Lung (tissue), 16 donors: ENCODE measurements around the gene NAP1L1. TPM values are rescaled to one million over a fixed set of nuclear protein-coding genes. Genes with fewer than 3 reads are reported as not detected.

Experiments
- ATAC-seq: fragments of 200-7000 bp; cut with Tn5 transposase; one replicate; pipeline ENCODE4 v1.9.1; 2020; ENCODE audit warnings: moderate number of reproducible peaks; ENCODE audit not compliant: insufficient read depth, low FRiP score
- DNase-seq, 3 donors: peaks; one replicate each; pipeline ENCODE4 v3.0.0-alpha.2; 2013 to 2017
- H3K27ac ChIP-seq, 2 donors: one replicate each; pipeline ENCODE4 v1.5.1; 2013; ENCODE audit warnings: mild to moderate bottlenecking in 2 of 2, moderate library complexity in 2 of 2, control low read depth in 1 of 2, inconsistent platforms in 1 of 2, low read depth in 1 of 2, low read length in 1 of 2
- H3K27me3 ChIP-seq, 3 donors: one replicate each; pipeline ENCODE4 v1.5.1; 2013; ENCODE audit warnings: low read length in 2 of 3; ENCODE audit not compliant: control insufficient read depth in 3 of 3, insufficient read depth in 3 of 3
- H3K36me3 ChIP-seq, 4 donors: one replicate each; pipeline ENCODE4 v1.5.1; 2013; ENCODE audit warnings: low read length in 4 of 4, mild to moderate bottlenecking in 1 of 4, moderate library complexity in 1 of 4; ENCODE audit not compliant: control insufficient read depth in 4 of 4, insufficient read depth in 4 of 4
- H3K4me1 ChIP-seq, 5 donors: one replicate each; pipeline ENCODE4 v1.5.1; 2013; ENCODE audit warnings: low read length in 5 of 5, mild to moderate bottlenecking in 2 of 5, moderate library complexity in 1 of 5; ENCODE audit not compliant: control insufficient read depth in 5 of 5, insufficient read depth in 5 of 5
- H3K4me3 ChIP-seq: one replicate; pipeline ENCODE4 v1.5.1; 2013; ENCODE audit warnings: mild to moderate bottlenecking, control low read depth, moderate library complexity
- H3K9ac ChIP-seq, 2 donors: one replicate each; pipeline ENCODE4 v1.5.1; 2013; ENCODE audit warnings: low read length in 2 of 2, control low read depth in 1 of 2; ENCODE audit not compliant: insufficient read depth in 1 of 2
- H3K9me3 ChIP-seq, 4 donors: one replicate each; pipeline ENCODE4 v1.5.1; 2013; ENCODE audit warnings: low read length in 3 of 4, mild to moderate bottlenecking in 1 of 4, moderate library complexity in 1 of 4; ENCODE audit not compliant: control insufficient read depth in 4 of 4, insufficient read depth in 3 of 4
- WGBS, 2 donors: extraction: QIAGEN DNeasy Blood & Tissue Kit; methylation state at CpG; one replicate each; pipeline ENCODE4 v1.1.7; 2013; 5-methylcytosine and 5-hydroxymethylcytosine counted together
- long read RNA-seq, 5 donors: transcript quantifications; one replicate each; lab custom pipeline, GENCODE V29; 2026
- polyA plus RNA-seq, 2 donors: library from polyadenylated mRNA; stranded (reverse); fragments of 200-250 nt; gene quantifications; one replicate each; pipeline ENCODE4 v1.2.1, GENCODE V29; 2013
- total RNA-seq, 2 donors: library from RNA; depleted of rRNA in 1 of 2; stranded (reverse); fragments of >200 nt in 1 of 2; gene quantifications; one replicate each; pipeline ENCODE4 v1.2.1, GENCODE V29; 2014 to 2021
- TF ChIP-seq, protein P1 (sequence below): IDR thresholded peaks from 2 replicates; pipeline ENCODE4 v1.5.1; 2012; ENCODE audit warnings: mild to moderate bottlenecking; ENCODE audit errors: control extremely low read depth, extremely low read depth
- donor health status: control.
- donor health status: control.
- donor health status: Bipolar disorder and iron deficiency.
- donor health status: healthy.
- donor health status: DM: yes; HTN: yes; CAD: no.

NAP1L1 gene, protein sequence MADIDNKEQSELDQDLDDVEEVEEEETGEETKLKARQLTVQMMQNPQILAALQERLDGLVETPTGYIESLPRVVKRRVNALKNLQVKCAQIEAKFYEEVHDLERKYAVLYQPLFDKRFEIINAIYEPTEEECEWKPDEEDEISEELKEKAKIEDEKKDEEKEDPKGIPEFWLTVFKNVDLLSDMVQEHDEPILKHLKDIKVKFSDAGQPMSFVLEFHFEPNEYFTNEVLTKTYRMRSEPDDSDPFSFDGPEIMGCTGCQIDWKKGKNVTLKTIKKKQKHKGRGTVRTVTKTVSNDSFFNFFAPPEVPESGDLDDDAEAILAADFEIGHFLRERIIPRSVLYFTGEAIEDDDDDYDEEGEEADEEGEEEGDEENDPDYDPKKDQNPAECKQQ
- total RNA-seq (100 to 1,000 TPM; 317 to 515 TPM), polyA plus RNA-seq (100 to 1,000 TPM; 268 to 328 TPM)
- long read RNA-seq, donor 1, full-length matches to known transcripts: 99 of 219 reads
- long read RNA-seq, donor 1, partial matches to known transcripts: 92 of 219 reads
- long read RNA-seq, donor 1, other reads (novel, unspliced or antisense): 28 of 219 reads
- long read RNA-seq, donor 2, full-length matches to known transcripts: 39 of 174 reads
- long read RNA-seq, donor 2, partial matches to known transcripts: 124 of 174 reads
- long read RNA-seq, donor 2, other reads (novel, unspliced or antisense): 11 of 174 reads
- long read RNA-seq, donor 3, full-length matches to known transcripts: 41 of 101 reads
- long read RNA-seq, donor 3, partial matches to known transcripts: 53 of 101 reads
- long read RNA-seq, donor 3, other reads (novel, unspliced or antisense): 7 of 101 reads
- long read RNA-seq, donor 4, full-length matches to known transcripts: 28 of 221 reads
- long read RNA-seq, donor 4, partial matches to known transcripts: 186 of 221 reads
- long read RNA-seq, donor 4, other reads (novel, unspliced or antisense): 7 of 221 reads
- long read RNA-seq, donor 5, full-length matches to known transcripts: 89 of 282 reads
- long read RNA-seq, donor 5, partial matches to known transcripts: 185 of 282 reads
- long read RNA-seq, donor 5, other reads (novel, unspliced or antisense): 8 of 282 reads

DNA sequence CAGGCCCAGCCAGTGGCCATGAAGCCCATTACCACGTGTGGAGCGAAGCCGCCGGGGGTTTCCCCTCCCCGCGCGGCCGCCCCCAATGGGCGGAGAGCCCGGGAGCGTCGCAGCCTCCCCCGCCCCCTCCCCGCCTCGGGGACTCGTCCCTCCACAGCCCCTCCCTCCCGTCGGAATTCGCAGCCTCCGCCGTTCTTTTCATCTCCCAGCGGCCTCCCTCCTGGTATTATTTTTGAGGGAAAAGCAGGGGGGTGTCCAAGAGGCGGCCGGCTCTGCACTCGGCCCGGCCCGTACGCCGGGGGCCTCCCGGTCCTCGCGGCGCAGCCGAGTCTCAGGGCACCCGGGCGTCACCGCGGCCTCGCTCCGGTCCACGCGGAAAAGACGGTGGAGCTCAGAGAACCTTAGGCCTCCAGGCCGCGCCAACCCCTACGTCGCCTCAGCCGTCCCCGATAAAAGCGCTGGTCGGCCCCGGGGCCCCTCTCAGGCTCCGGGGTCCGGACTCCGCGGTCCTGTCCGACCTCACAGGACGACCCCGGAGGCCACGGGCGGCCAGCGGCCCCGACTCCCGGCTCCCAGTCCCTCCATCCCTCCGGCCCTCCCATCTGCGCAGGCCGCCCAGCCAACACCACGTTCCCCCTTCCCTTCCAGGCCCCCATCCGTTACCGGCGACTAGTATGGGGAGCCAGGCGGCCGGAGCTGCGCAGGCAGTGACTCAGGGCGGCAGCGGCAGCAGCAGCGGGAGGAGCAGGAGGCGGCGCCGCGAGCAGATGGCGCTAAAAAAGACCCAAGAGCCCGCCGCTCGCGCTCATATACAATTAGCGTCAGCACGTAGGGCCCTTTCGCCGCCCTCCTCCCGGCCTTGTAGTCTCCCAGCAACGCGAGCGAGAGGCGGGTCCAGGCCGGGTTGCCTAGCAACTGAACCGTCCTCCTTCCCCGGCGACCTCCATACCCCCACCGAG is at the start of gene NAP1L1:
Gene NAP1L1 (minus strand): TSS at position 782 of the 959 bp plus-strand sequence. CDS start 10,466 bp downstream, outside the sequence.
- DNase-seq: peak; percentile 98 to 99 (median 98)
- Histone ChIP-seq H3K9ac (peak within 1 kb of the TSS; percentile 82 to 90), H3K36me3 (peaks cover 0 to 9% (median 0%) of the 10 kb centered on the region in 4 donors), H3K27ac (peak within 1 kb of the TSS; percentile 98), H3K27me3 (no peaks in the 10 kb centered on the region), H3K4me1 (peaks cover 0 to 14% (median 4%) of the 10 kb centered on the region in 5 donors), H3K9me3 (no peaks in the 10 kb centered on the region), H3K4me3 (peak within 1 kb of the TSS; percentile 83)
- ATAC-seq: peak; percentile 93
- WGBS, 2 donors: 1% methylated on average over 78 to 100 of the region's 100 CpGs
- TF ChIP-seq, protein P1, sequence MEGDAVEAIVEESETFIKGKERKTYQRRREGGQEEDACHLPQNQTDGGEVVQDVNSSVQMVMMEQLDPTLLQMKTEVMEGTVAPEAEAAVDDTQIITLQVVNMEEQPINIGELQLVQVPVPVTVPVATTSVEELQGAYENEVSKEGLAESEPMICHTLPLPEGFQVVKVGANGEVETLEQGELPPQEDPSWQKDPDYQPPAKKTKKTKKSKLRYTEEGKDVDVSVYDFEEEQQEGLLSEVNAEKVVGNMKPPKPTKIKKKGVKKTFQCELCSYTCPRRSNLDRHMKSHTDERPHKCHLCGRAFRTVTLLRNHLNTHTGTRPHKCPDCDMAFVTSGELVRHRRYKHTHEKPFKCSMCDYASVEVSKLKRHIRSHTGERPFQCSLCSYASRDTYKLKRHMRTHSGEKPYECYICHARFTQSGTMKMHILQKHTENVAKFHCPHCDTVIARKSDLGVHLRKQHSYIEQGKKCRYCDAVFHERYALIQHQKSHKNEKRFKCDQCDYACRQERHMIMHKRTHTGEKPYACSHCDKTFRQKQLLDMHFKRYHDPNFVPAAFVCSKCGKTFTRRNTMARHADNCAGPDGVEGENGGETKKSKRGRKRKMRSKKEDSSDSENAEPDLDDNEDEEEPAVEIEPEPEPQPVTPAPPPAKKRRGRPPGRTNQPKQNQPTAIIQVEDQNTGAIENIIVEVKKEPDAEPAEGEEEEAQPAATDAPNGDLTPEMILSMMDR: no peak

- Histone ChIP-seq H3K9ac (no peak overlapping the region), H3K9me3 (no peaks in the 10 kb centered on the region), H3K4me3 (no peak overlapping the region), H3K4me1 (no peaks in the 10 kb centered on the region), H3K36me3 (no peaks in the 10 kb centered on the region), H3K27me3 (no peaks in the 10 kb centered on the region), H3K27ac (no peak overlapping the region)
- TF ChIP-seq, protein P1: no peak
- no peak for DNase-seq
- WGBS, 2 donors: 96 to 98% methylated on average over 5 of the region's 5 CpGs
- ATAC-seq: no peak
Observed at GRCh38 chr12:76127588-76127987, 43.1 kb upstream of the NAP1L1 start.

DNA sequence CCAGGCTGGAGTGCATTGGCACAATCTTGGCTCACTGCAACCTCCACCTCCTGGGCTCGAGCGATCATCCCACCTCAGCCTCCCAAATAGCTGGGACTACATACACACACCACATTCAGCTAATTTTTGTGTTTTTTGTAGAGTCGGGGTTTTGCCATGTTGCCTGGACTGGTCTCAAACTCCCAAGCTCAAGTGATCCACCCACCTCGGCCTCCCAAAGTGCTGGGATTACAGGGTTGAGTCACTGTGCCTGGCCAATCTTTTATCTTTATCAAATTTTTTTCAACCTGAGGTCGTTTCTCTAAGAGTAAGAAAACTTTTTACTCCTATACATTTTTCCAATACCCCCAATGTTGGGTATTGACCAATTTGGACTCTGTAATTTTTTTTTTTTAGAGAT is 40.0 kb upstream of the NAP1L1 start:
- Histone ChIP-seq H3K9me3 (no peaks in the 10 kb centered on the region), H3K4me1 (no peaks in the 10 kb centered on the region), H3K27ac (no peak overlapping the region), H3K36me3 (no peaks in the 10 kb centered on the region), H3K27me3 (no peaks in the 10 kb centered on the region), H3K9ac (no peak overlapping the region), H3K4me3 (no peak overlapping the region)
- DNase-seq: no peak
- TF ChIP-seq, protein P1: no peak
- ATAC-seq: no peak
- WGBS, 2 donors: 77 to 83% methylated on average over 5 of the region's 5 CpGs
